HG03097 (cell line): ENCODE results near the gene THAP9.
"Not testable (repeated sequence)": the region's sequence is repeated elsewhere in the genome, so short reads cannot be mapped to it uniquely, and the experiment has no call there.

Experiments used
- ATAC-seq: cut with Tn5 transposase; IDR thresholded peaks from one replicate; pipeline ENCODE4 v1.9.1; 2021; ENCODE audit not compliant: unreplicated experiment, low FRiP score

The THAP9 gene

GRCh38 chr4:82900411-82901182 lies at the start of gene THAP9:
Gene THAP9, plus strand, starts transcription at chr4:82900735. Its CDS starts 68 bp downstream, at chr4:82900803.
- ATAC-seq, result peak; percentile 85

GRCh38 chr4:82851318-82851717 lies 49.2 kb upstream of the THAP9 start:
- no peak for ATAC-seq

GRCh38 chr4:82851885-82852750 lies 48.4 kb upstream of the THAP9 start:
- no peak for ATAC-seq

GRCh38 chr4:82852751-82853285 lies 47.7 kb upstream of the THAP9 start:
- ATAC-seq, result no peak

- not testable (repeated sequence) for ATAC-seq
These were observed 40.0 kb upstream of the THAP9 start for GRCh38 chr4:82860487-82860886.

GRCh38 chr4:82861529-82861928 lies 39.0 kb upstream of the THAP9 start:
- no peak for ATAC-seq

- ATAC-seq, result no peak
These were observed 36.1 kb upstream of the THAP9 start for GRCh38 chr4:82864336-82864979.

- no peak for ATAC-seq
These were observed 34.9 kb upstream of the THAP9 start for GRCh38 chr4:82865592-82865991.

GRCh38 chr4:82866033-82866432 lies 34.5 kb upstream of the THAP9 start:
- not testable (repeated sequence) for ATAC-seq

- no peak for ATAC-seq
These were observed 33.7 kb upstream of the THAP9 start for GRCh38 chr4:82866706-82867385.

GRCh38 chr4:82868572-82868971 lies 32.0 kb upstream of the THAP9 start:
- no peak for ATAC-seq

- no peak for ATAC-seq
These were observed 15.1 kb upstream of the THAP9 start for GRCh38 chr4:82885410-82885809.

- no peak for ATAC-seq
These were observed 14.2 kb upstream of the THAP9 start for GRCh38 chr4:82886147-82886942.

- no peak for ATAC-seq
These were observed 11.2 kb upstream of the THAP9 start for GRCh38 chr4:82889287-82889686.

GRCh38 chr4:82890528-82890900 lies 10.0 kb upstream of the THAP9 start:
- ATAC-seq, result no peak

GRCh38 chr4:82890901-82891706 lies 9.4 kb upstream of the THAP9 start, which contains the start of gene SEC31A:
Gene SEC31A, minus strand, starts transcription at chr4:82891153. Its CDS starts 9,217 bp downstream, at chr4:82881936.
- peak; percentile 87 for ATAC-seq

- peak; percentile 3 for ATAC-seq
These were observed 8.6 kb upstream of the THAP9 start for GRCh38 chr4:82891707-82892466.

GRCh38 chr4:82892467-82892802 lies 8.1 kb upstream of the THAP9 start:
- ATAC-seq, result no peak
